ENCODE results near the gene PWWP2B.

The PWWP2B gene

GRCh38 chr10:132420469-132420980 is 23.5 kb downstream of the PWWP2B start:
- H3K4me1 ChIP-seq (ENCODE audit: control insufficient read depth, insufficient read depth, low read length): peaks cover 15% of the 10 kb centered on the region
- no peak overlapping the region for H3K4me3 ChIP-seq (ENCODE audit: low read length)
- peak overlapping the region; percentile 91 for H3K9ac ChIP-seq (ENCODE audit: low read depth, low read length)

GRCh38 chr10:132420981-132421846 is 24.2 kb downstream of the PWWP2B start:
- Histone ChIP-seq H3K9ac (ENCODE audit: low read depth, low read length) (peak overlapping the region; percentile 91), H3K9me3 (replicated peaks; ENCODE audit: low read length) (no peaks in the 10 kb centered on the region), H3K4me3 (ENCODE audit: low read length) (peak overlapping the region; percentile 44), H3K4me2 (ENCODE audit: low read length) (peak overlapping the region; percentile 48), H3K4me1 (ENCODE audit: control insufficient read depth, insufficient read depth, low read length) (peaks cover 15% of the 10 kb centered on the region), H3K27me3 (ENCODE audit: control insufficient read depth, insufficient read depth, low read length) (no peaks in the 10 kb centered on the region), H3K36me3 (ENCODE audit: insufficient read depth, low read length) (no peaks in the 10 kb centered on the region)

More at GRCh38 chr10:132420469-132420980, 23.5 kb downstream of the PWWP2B start:
- no peak overlapping the region for H3K4me2 ChIP-seq (ENCODE audit: low read length)
- H3K9me3 ChIP-seq (replicated peaks; ENCODE audit: low read length): no peaks in the 10 kb centered on the region
- no peaks in the 10 kb centered on the region for H3K36me3 ChIP-seq (ENCODE audit: insufficient read depth, low read length)
- H3K27me3 ChIP-seq (ENCODE audit: control insufficient read depth, insufficient read depth, low read length): no peaks in the 10 kb centered on the region

- H3K4me2 ChIP-seq (ENCODE audit: low read length): peak overlapping the region; percentile 48
- H3K36me3 ChIP-seq (ENCODE audit: insufficient read depth, low read length): no peaks in the 10 kb centered on the region
- H3K4me1 ChIP-seq (ENCODE audit: control insufficient read depth, insufficient read depth, low read length): peaks cover 15% of the 10 kb centered on the region
- no peaks in the 10 kb centered on the region for H3K9me3 ChIP-seq (replicated peaks; ENCODE audit: low read length)
- H3K4me3 ChIP-seq (ENCODE audit: low read length): peak overlapping the region; percentile 44
- H3K27me3 ChIP-seq (ENCODE audit: control insufficient read depth, insufficient read depth, low read length): no peaks in the 10 kb centered on the region
- H3K9ac ChIP-seq (ENCODE audit: low read depth, low read length): peak overlapping the region; percentile 91
These were observed 25.1 kb downstream of the PWWP2B start for GRCh38 chr10:132421847-132422751.

GRCh38 chr10:132422903-132423825 is 26.2 kb downstream of the PWWP2B start:
- Histone ChIP-seq H3K4me2 (ENCODE audit: low read length) (no peak overlapping the region), H3K36me3 (ENCODE audit: insufficient read depth, low read length) (no peaks in the 10 kb centered on the region), H3K9ac (ENCODE audit: low read depth, low read length) (no peak overlapping the region), H3K4me3 (ENCODE audit: low read length) (no peak overlapping the region), H3K4me1 (ENCODE audit: control insufficient read depth, insufficient read depth, low read length) (peaks cover 15% of the 10 kb centered on the region), H3K27me3 (ENCODE audit: control insufficient read depth, insufficient read depth, low read length) (no peaks in the 10 kb centered on the region), H3K9me3 (replicated peaks; ENCODE audit: low read length) (no peaks in the 10 kb centered on the region)

GRCh38 chr10:132423966-132424861 is 27.2 kb downstream of the PWWP2B start:
- no peaks in the 10 kb centered on the region for H3K27me3 ChIP-seq (ENCODE audit: control insufficient read depth, insufficient read depth, low read length)
- H3K4me1 ChIP-seq (ENCODE audit: control insufficient read depth, insufficient read depth, low read length): peaks cover 15% of the 10 kb centered on the region
- no peak overlapping the region for H3K4me2 ChIP-seq (ENCODE audit: low read length)
- H3K9ac ChIP-seq (ENCODE audit: low read depth, low read length): no peak overlapping the region
- H3K36me3 ChIP-seq (ENCODE audit: insufficient read depth, low read length): no peaks in the 10 kb centered on the region
- no peaks in the 10 kb centered on the region for H3K9me3 ChIP-seq (replicated peaks; ENCODE audit: low read length)
- H3K4me3 ChIP-seq (ENCODE audit: low read length): no peak overlapping the region

GRCh38 chr10:132425029-132425756 is 28.2 kb downstream of the PWWP2B start:
- H3K27me3 ChIP-seq (ENCODE audit: control insufficient read depth, insufficient read depth, low read length): no peaks in the 10 kb centered on the region
- peaks cover 15% of the 10 kb centered on the region for H3K4me1 ChIP-seq (ENCODE audit: control insufficient read depth, insufficient read depth, low read length)
- no peak overlapping the region for H3K4me3 ChIP-seq (ENCODE audit: low read length)
- no peaks in the 10 kb centered on the region for H3K9me3 ChIP-seq (replicated peaks; ENCODE audit: low read length)
- H3K36me3 ChIP-seq (ENCODE audit: insufficient read depth, low read length): no peaks in the 10 kb centered on the region
- H3K4me2 ChIP-seq (ENCODE audit: low read length): no peak overlapping the region
- no peak overlapping the region for H3K9ac ChIP-seq (ENCODE audit: low read depth, low read length)

- H3K4me2 ChIP-seq (ENCODE audit: low read length): no peak overlapping the region
- no peaks in the 10 kb centered on the region for H3K36me3 ChIP-seq (ENCODE audit: insufficient read depth, low read length)
- H3K4me1 ChIP-seq (ENCODE audit: control insufficient read depth, insufficient read depth, low read length): peaks cover 15% of the 10 kb centered on the region
- H3K4me3 ChIP-seq (ENCODE audit: low read length): no peak overlapping the region
- no peaks in the 10 kb centered on the region for H3K27me3 ChIP-seq (ENCODE audit: control insufficient read depth, insufficient read depth, low read length)
- no peaks in the 10 kb centered on the region for H3K9me3 ChIP-seq (replicated peaks; ENCODE audit: low read length)
- no peak overlapping the region for H3K9ac ChIP-seq (ENCODE audit: low read depth, low read length)
These were observed 28.8 kb downstream of the PWWP2B start for GRCh38 chr10:132425757-132426155.

GRCh38 chr10:132427006-132427771 is 30.2 kb downstream of the PWWP2B start:
- H3K36me3 ChIP-seq (ENCODE audit: insufficient read depth, low read length): no peaks in the 10 kb centered on the region
- no peaks in the 10 kb centered on the region for H3K27me3 ChIP-seq (ENCODE audit: control insufficient read depth, insufficient read depth, low read length)
- H3K4me2 ChIP-seq (ENCODE audit: low read length): no peak overlapping the region
- no peak overlapping the region for H3K4me3 ChIP-seq (ENCODE audit: low read length)
- no peaks in the 10 kb centered on the region for H3K9me3 ChIP-seq (replicated peaks; ENCODE audit: low read length)
- H3K9ac ChIP-seq (ENCODE audit: low read depth, low read length): no peak overlapping the region
- peaks cover under 1% of the 10 kb centered on the region for H3K4me1 ChIP-seq (ENCODE audit: control insufficient read depth, insufficient read depth, low read length)

- H3K4me3 ChIP-seq (ENCODE audit: low read length): no peak overlapping the region
- H3K4me1 ChIP-seq (ENCODE audit: control insufficient read depth, insufficient read depth, low read length): no peaks in the 10 kb centered on the region
- H3K4me2 ChIP-seq (ENCODE audit: low read length): no peak overlapping the region
- H3K9me3 ChIP-seq (replicated peaks; ENCODE audit: low read length): no peaks in the 10 kb centered on the region
- no peaks in the 10 kb centered on the region for H3K36me3 ChIP-seq (ENCODE audit: insufficient read depth, low read length)
- H3K27me3 ChIP-seq (ENCODE audit: control insufficient read depth, insufficient read depth, low read length): no peaks in the 10 kb centered on the region
- H3K9ac ChIP-seq (ENCODE audit: low read depth, low read length): no peak overlapping the region
These were observed 31.0 kb downstream of the PWWP2B start for GRCh38 chr10:132427939-132428367.
